HG03175 (cell line): ENCODE results near the gene USP48.

Source experiments
- ATAC-seq: cut with Tn5 transposase; IDR thresholded peaks from one replicate; pipeline ENCODE4 v1.9.1; 2021; ENCODE audit warnings: mild to moderate bottlenecking, moderate library complexity; ENCODE audit not compliant: unreplicated experiment

USP48 gene

DNA sequence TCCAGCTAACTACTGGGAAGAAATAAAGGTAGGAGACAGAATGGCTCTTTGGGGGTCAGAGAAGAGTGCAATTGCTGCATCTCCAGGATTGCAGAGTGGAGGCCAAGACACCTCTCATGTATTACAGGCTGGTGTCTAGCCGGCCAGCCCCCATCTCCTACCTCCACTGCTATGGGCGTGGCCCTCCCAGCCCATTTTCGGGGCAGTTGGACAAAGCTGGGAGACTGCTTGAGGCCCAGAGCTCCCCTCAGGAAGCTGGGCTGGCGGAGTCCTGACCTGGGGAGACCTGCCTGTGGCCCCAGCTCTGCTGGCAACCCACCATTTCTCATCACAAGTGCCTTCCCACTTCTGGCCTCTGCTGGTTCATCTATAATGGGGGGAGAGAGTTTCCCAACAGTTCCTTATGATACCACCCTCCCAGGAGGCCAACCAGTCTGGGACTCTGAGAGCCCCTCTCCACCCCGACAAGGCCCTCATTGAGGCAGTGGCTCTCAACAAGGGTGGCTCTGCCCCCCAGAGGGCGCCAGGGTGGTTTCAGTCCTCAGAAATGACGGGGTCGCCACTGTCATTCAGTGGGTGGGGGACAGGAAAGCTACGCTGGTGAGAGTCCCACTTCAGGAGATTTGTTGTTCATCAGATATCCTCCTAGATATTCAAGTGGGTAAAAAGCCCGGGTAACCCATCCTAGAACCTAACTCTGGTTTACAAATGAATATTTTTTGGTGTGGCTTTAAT is 125.3 kb downstream of the USP48 start:
- ATAC-seq: no peak

DNA sequence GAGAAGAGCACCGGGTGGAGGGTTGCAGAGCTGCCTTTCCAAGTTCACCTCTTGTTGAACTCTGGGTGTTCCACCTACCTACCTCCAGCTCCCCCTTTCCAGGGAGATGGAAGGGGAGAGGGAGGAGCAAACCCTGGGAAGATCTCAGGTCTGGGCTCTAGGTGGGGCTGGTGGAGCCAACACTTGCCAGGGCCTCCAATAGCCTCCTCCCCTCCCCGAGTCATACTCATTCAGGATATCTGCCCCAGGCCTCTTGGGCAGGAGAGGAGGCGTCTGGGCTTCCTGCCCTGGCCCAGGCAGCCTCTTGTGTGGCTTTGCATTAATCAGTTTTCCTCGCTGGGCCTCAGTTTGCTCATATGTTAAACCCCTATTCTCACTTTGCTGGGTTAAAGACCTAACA is 127.2 kb downstream of the USP48 start:
- no peak for ATAC-seq

DNA sequence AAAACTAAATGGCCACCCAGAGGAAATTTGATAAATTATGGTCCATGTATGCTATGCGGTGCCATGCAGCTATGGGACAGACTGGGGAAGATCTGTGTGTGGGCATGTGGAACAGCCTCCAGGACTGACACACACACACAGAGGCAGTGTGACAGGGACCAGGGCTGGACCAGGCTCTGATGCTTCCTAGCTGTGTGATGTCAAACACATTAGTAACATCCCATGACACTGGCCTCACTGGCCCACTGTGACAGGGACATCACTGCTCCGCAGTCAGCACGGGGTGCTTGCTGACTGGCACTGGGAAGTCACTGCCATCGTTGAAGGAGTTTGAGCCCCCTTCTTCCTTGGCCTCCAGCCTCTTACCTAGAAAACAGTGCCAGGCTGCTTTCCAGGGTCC is 127.7 kb downstream of the USP48 start:
- no peak for ATAC-seq

GRCh38 chr1:21654209-21654608 is 128.7 kb downstream of the USP48 start:
- no peak for ATAC-seq

DNA sequence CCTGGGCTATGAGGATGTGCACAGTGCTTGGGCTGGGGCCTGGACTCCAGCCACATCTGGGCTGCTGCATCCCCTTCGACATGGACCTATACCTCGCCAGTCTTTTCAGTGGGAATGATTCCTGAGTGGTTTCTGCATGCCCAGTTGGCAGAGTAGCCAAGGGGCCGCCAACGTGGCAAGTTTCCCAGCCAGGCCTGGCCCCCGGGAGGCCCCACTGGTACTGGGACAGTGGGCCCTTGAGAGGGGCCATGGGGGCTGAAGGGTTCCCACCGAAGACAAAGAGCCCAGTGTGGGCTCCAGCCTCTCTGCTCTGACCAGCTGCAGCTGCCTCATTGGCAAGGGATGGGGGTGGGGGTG is 129.2 kb downstream of the USP48 start:
- ATAC-seq: no peak

DNA sequence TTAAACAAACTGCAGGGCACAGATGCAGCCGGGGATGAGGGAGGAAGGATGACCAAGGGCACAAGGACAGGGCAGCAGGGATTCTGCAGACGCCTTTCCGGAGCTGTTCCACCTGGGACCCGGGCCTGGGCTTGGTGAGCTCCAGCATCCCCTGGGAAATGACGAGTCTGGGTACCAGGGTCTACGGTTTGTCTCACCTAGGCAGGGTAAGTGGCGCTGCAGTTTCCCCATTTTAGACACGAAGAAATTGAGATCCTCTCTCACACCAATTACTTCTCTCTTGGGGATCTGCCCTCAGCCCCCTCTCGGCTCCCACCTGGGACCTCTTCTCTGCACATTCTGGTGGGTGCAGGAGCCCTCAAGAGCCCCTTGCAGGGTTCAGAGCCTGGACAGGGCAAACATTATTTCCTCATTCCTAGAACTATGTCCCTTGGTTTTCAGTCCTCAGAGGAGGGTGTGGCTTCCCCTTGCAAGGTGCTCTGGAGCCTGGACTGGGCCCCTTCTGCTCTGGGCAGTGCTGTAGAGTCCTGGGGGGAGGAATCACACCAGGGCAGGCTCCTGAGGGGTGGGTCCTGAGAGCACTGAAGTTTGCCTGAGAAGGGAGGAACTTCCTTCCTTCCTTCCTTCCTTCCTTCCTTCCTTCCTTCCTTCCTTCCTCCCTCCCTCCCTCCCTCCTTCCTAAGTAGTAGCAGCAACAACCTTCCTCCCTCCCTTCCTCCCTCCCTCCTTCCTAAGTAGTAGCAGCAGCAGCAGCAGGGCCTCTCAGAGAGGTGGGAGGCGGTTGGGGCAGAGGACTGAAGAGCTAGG is 129.8 kb downstream of the USP48 start:
- no peak for ATAC-seq

DNA sequence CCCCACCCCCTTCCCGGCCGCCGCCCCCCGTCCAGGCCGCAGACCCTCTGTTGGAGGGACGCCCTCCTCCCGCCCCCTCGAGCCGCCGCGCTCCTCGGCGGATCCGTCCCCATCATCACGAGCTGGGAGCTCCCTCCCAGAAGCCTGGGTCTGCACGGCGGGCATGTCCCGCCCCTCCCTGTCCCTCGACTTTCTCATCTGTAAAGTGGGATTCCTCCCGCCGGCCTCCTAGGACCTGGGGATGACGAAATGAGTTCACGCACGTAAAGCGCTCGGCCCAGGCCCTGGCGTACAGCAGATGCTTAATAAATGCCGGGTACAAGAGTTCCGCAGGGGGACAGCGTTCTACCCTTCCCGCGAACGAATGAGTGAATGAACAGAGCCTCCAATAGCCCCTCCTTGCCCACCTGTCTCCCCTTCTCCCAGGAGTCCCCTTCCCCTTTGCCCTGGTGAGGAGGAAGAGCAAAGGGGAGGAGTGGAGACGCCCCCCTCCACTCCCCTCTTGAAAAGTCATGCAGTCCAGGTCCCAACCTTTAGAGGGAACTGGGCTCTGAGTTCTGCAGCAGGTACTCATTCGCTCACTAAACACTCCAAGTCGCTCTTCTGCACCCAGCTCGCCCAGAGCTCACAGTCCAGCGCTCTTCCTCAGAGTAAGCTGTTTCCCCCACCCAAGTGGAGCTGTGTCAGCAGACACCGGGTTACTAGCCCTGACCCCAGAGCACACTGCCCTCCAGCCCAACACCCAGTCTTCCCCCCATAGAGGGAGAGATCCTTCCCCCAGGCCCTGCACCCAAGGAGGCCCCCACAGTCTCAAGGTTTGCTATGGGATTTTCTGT is 130.6 kb downstream of the USP48 start:
- no peak for ATAC-seq

GRCh38 chr1:21651214-21652042 is 131.5 kb downstream of the USP48 start:
- ATAC-seq: no peak

- ATAC-seq: no peak
Measured at GRCh38 chr1:21650400-21650799, 132.5 kb downstream of the USP48 start.

GRCh38 chr1:21649315-21649714 is 133.6 kb downstream of the USP48 start:
- no peak for ATAC-seq

DNA sequence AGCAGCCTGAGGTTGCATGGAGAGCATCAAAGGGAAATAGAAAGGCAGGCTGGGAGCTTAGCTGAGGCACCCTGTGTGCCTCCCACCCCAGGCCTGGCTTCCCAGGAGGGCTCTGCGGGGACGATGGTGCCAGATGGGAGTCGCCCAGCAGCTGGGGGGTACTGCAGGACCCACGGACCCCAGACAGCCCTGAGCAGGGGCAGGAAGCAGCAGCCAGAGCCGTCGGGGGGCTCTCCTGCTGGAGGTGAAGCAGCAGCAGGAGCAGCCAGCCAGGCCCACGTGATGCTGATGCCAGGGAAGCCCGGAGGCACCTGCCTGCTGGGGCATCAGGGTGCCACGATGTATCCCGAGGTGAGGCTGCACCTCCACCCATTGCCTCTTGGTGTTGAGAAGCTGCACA is 134.2 kb downstream of the USP48 start:
- ATAC-seq: no peak

DNA sequence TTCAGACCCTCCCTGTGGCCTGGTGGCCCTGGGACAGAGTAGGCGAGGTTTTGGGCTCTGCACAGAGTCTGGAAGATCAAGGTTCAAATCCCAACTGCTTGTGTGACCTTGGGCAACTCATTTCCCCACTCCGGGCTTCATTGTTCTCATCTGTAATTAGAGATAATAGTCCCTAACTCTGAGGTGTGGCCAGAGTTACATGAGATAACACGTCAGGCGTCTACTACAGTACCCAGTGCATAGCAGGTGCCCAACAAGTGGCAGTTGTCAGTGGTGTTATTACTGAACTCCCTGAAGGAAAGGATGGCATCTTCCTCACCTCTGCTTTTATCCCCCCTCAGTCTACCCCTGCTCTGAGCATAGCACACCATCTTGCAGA is 134.6 kb downstream of the USP48 start:
- ATAC-seq: no peak

- ATAC-seq: no peak
Measured at GRCh38 chr1:21647431-21648351, 135.3 kb downstream of the USP48 start.

DNA sequence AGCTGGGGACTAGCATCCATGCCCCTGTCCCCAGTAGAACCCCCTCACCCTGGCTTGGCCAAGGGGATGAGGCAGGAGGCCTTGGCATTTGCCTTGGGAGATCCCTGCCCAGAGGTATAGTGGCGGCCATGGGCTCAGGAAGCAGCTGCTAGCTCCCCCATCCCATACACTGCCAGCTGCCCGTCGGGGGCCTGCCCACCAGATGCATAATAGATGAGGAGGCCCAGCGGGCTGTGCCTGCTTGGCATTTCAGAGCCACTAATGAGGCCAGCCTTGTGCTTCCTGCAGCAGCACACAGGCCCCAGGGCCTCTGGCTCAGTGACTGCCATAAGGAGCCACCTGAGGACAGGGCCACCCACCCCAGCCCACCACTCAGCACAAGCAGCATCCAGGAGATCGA is 137.4 kb downstream of the USP48 start:
- ATAC-seq: no peak

GRCh38 chr1:21644906-21645305 is 138.0 kb downstream of the USP48 start:
- ATAC-seq: no peak

DNA sequence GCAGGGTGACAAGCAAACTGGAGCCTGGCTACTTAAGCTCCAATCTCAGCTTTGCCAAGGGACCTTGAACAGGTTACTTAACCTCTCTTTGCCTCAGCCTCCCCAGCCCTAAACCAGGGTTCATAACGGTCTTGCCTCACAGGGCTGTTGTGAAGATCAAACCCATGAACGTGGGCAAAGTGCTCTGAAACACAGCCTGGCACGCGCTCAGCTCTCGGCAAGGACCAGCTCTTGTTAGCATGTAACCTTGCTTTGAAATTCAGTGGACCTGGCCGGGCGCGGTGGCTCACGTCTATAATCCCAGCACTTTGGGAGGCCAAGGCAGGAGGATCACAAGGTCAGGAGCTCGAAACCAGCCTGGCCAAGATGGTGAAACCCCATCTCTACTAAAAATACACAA is 138.6 kb downstream of the USP48 start:
- no peak for ATAC-seq

- ATAC-seq: no peak
Measured at GRCh38 chr1:21643624-21644023, 139.3 kb downstream of the USP48 start.

DNA sequence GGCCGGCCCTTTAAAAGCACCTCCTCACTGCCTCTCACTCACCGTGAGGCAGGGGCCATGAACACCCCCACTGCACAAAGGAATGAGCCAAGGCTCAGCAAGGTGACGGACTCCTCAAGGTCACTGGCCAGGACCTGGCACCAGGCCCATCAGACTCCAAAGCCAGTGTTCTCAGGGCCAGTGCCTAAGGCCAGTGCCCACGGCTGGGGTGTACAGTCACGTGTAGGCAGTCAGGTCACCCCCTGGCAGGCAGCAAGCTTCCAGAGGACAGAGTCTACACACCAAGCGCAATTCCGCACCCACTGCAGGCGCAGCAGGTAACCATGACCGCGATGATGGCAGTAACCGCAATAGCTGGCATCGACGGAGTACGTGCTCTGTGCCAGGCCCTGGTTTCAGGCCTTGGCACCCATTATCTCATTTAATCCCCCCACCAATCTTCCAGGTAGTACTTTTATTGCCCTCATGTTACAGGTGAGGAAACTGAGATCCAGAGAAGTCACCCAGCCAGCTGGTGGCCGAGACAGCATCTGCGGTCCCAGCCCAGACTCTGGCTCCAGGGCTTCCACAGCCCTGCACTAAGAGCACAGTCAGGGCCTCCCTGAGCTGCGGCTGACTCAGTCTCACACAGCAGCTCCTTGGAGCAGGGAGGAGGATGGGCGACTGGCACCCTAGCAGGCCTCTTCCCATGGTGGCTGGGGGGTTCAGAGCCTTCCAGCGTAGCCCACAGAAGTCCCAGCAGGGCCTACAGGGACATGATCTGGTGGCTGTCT is 140.8 kb downstream of the USP48 start:
- no peak for ATAC-seq

DNA sequence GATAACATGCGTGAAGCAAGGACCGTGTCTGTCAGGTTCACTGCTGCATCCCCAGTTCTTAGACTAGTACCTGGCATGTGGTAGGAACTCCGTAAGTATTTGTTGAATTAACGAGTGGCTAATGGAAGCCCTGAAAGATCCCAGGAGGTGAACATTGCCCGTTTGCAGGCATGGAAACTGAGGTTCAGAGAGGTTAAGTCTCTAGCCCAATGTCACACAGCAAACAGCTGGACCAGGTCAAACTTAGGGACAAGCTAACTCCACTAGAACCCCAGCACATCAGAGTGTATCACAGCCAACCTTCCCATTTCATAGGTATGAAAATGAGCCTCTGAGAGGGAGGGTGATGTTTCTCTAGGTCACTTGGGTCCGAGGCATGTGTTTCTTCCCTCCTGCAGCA is 141.4 kb downstream of the USP48 start:
- ATAC-seq: no peak
